Fibroblast of lung (primary cell): Measurements from ENCODE around the gene TSPAN11. TPM values are rescaled to one million over a fixed set of nuclear protein-coding genes. Genes with fewer than 3 reads are reported as not detected.

Source experiments
- DNase-seq, 2 donors: peaks; one replicate each; pipeline versions ENCODE4 v3.0.0 to v3.0.0-alpha.2; 2010; ENCODE audit warnings: low read depth in 2 of 2
- H2AFZ ChIP-seq: 2 replicates; pipeline ENCODE4 v1.5.1; 2012; ENCODE audit warnings: low read length, control low read depth, inconsistent platforms
- H3K27ac ChIP-seq: 2 replicates; pipeline ENCODE4 v1.5.1; 2011; ENCODE audit warnings: low read length, control low read depth; ENCODE audit not compliant: insufficient read depth
- H3K27me3 ChIP-seq: 2 replicates; pipeline ENCODE4 v1.5.1; 2011; ENCODE audit warnings: mild to moderate bottlenecking, low read length; ENCODE audit not compliant: control insufficient read depth, insufficient read depth
- H3K36me3 ChIP-seq: 2 replicates; pipeline ENCODE4 v1.5.1; 2011; ENCODE audit warnings: low read length; ENCODE audit not compliant: control insufficient read depth, insufficient read depth
- H3K4me1 ChIP-seq: 2 replicates; pipeline ENCODE4 v1.5.1; 2011; ENCODE audit warnings: low read length; ENCODE audit not compliant: control insufficient read depth, insufficient read depth; ENCODE audit errors: extremely low read depth
- H3K4me2 ChIP-seq: 2 replicates; pipeline ENCODE4 v1.5.1; 2011; ENCODE audit warnings: low read length, control low read depth; ENCODE audit not compliant: insufficient read depth; ENCODE audit errors: extremely low read depth
- H3K4me3 ChIP-seq, 4 experiments: fragments of 200-600 bp in 1 of 4; sonication (generic) in 1 of 4; replicated peaks in 1 of 4; 2 replicates each; pipeline ENCODE4 v1.5.1; 2011 to 2016; ENCODE audit warnings: low read length in 4 of 4, low read depth in 3 of 4, mild to moderate bottlenecking in 3 of 4, control low read depth in 2 of 4, inconsistent platforms in 1 of 4, mixed read lengths in 1 of 4; ENCODE audit not compliant: insufficient read depth in 1 of 4; ENCODE audit errors: control extremely low read depth in 1 of 4
- H3K79me2 ChIP-seq: 2 replicates; pipeline ENCODE4 v1.5.1; 2012; ENCODE audit warnings: mild to moderate bottlenecking, low read length, inconsistent platforms; ENCODE audit not compliant: control insufficient read depth, insufficient read depth
- H3K9ac ChIP-seq: 2 replicates; pipeline ENCODE4 v1.5.1; 2011; ENCODE audit warnings: mild to moderate bottlenecking, low read length, control low read depth; ENCODE audit not compliant: insufficient read depth
- H3K9me3 ChIP-seq: 2 replicates; pipeline ENCODE4 v1.5.1; 2012; ENCODE audit warnings: low read depth, low read length; ENCODE audit not compliant: control insufficient read depth, insufficient read depth
- H4K20me1 ChIP-seq: 2 replicates; pipeline ENCODE4 v1.5.1; 2011; ENCODE audit warnings: low read length; ENCODE audit not compliant: control insufficient read depth, insufficient read depth; ENCODE audit errors: extremely low read depth
- CTCF ChIP-seq, 2 donors: IDR thresholded peaks in 1 of 2; conservative IDR thresholded peaks in 1 of 2; 1 replicate in 1 of 2; 2 replicates in 1 of 2; pipeline ENCODE4 v1.5.1; 2011 to 2012; ENCODE audit warnings: low read length in 2 of 2, control low read depth in 1 of 2, inconsistent platforms in 1 of 2, low read depth in 1 of 2, mild to moderate bottlenecking in 1 of 2
- EZH2 ChIP-seq: IDR thresholded peaks from 2 replicates; pipeline ENCODE4 v1.5.1; 2012; ENCODE audit warnings: low read length, control low read depth, mild to moderate bottlenecking; ENCODE audit errors: missing control alignments
- polyA plus RNA-seq, 2 donors: library from polyadenylated mRNA; depleted of rRNA in 1 of 2; stranded (reverse) in 1 of 2; unstranded in 1 of 2; fragments of >200 nt; gene quantifications; 2 replicates each; pipeline ENCODE4 v1.2.1, GENCODE V29; 2011 to 2012; ENCODE audit warnings: missing spikeins in 1 of 2
- total RNA-seq: library from RNA; depleted of rRNA; stranded (reverse); fragments of >200 nt; gene quantifications from 2 replicates; pipeline ENCODE4 v1.2.1, GENCODE V29; 2014

TSPAN11 gene
- total and polyA plus RNA-seq, 2 donors (not counting 1 experiment from before 2014, with no cell fraction given), result 0.02 to 2.6 TPM

DNA sequence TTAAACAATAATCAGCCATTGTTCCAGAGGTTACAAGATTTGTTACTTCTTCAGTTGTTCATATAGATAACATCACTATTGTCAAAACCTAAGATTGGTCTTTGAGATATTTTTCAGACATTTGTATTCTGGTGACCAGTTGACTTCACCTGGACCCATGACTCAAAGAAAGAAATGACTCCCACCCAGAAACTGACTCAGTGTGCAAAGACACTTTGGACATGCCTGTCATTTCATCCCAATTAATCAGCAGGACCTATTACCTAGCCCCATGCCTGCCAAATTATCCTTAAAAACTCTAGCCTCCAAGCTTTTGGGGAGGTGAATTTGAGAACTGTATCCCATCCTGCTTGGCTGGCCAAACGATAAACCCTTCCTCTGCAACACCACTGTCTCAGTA is 27.7 kb upstream of the TSPAN11 start:
- H3K9ac ChIP-seq, result no peak overlapping the region
- H3K4me1 ChIP-seq, result no peaks in the 10 kb centered on the region
- H3K79me2 ChIP-seq, result no peaks in the 10 kb centered on the region
- H4K20me1 ChIP-seq, result no peaks in the 10 kb centered on the region
- no peak overlapping the region for H2AFZ ChIP-seq
- H3K4me2 ChIP-seq, result no peak overlapping the region
- DNase-seq, result no peak
- TF ChIP-seq EZH2, result no peak
- no peak for TF ChIP-seq CTCF (conservative IDR thresholded peaks at IDR 0.05 in 1 of 2, IDR thresholded peaks at IDR 0.05 in 1 of 2; ENCODE audit: low read depth in 1 of 2, low read length in 2 of 2)
- no peaks in the 10 kb centered on the region for H3K27me3 ChIP-seq
- no peaks in the 10 kb centered on the region for H3K36me3 ChIP-seq
- no peak overlapping the region for H3K4me3 ChIP-seq
- no peak overlapping the region for H3K27ac ChIP-seq
- no peaks in the 10 kb centered on the region for H3K9me3 ChIP-seq

GRCh38 chr12:30900351-30900750 is 26.2 kb upstream of the TSPAN11 start:
- H4K20me1 ChIP-seq, result no peaks in the 10 kb centered on the region
- no peaks in the 10 kb centered on the region for H3K36me3 ChIP-seq
- TF ChIP-seq CTCF (conservative IDR thresholded peaks at IDR 0.05 in 1 of 2, IDR thresholded peaks at IDR 0.05 in 1 of 2; ENCODE audit: low read depth in 1 of 2, low read length in 2 of 2) (no peak), EZH2 (no peak)
- no peak overlapping the region for H3K9ac ChIP-seq
- H3K4me2 ChIP-seq, result no peak overlapping the region
- H3K9me3 ChIP-seq, result no peaks in the 10 kb centered on the region
- DNase-seq, result no peak
- H3K27me3 ChIP-seq, result no peaks in the 10 kb centered on the region
- no peaks in the 10 kb centered on the region for H3K4me1 ChIP-seq
- H3K79me2 ChIP-seq, result no peaks in the 10 kb centered on the region
- no peak overlapping the region for H3K4me3 ChIP-seq
- no peak overlapping the region for H2AFZ ChIP-seq
- no peak overlapping the region for H3K27ac ChIP-seq

- Histone ChIP-seq H4K20me1 (no peaks in the 10 kb centered on the region), H3K27me3 (no peaks in the 10 kb centered on the region)
These were observed 24.5 kb upstream of the TSPAN11 start for GRCh38 chr12:30902001-30902400.

More at GRCh38 chr12:30902001-30902400, 24.5 kb upstream of the TSPAN11 start:
- H3K79me2 ChIP-seq, result no peaks in the 10 kb centered on the region
- H3K9ac ChIP-seq, result no peak overlapping the region
- peak in 1 of 2 donors; percentile 42 for DNase-seq
- H3K9me3 ChIP-seq, result no peaks in the 10 kb centered on the region
- H3K4me2 ChIP-seq, result no peak overlapping the region
- no peaks in the 10 kb centered on the region for H3K36me3 ChIP-seq
- TF ChIP-seq CTCF (conservative IDR thresholded peaks at IDR 0.05 in 1 of 2, IDR thresholded peaks at IDR 0.05 in 1 of 2; ENCODE audit: low read depth in 1 of 2, low read length in 2 of 2) (no peak), EZH2 (no peak)
- H3K27ac ChIP-seq, result no peak overlapping the region
- H3K4me1 ChIP-seq, result no peaks in the 10 kb centered on the region
- H3K4me3 ChIP-seq, result no peak overlapping the region
- H2AFZ ChIP-seq, result no peak overlapping the region
